Measurements from ENCODE around the gene NEDD9. TPM values are rescaled to one million over a fixed set of nuclear protein-coding genes. Genes with fewer than 3 reads are reported as not detected.

NEDD9 gene
- total RNA-seq, 1 experiment from 2014 or later = 0.17 TPM

DNA sequence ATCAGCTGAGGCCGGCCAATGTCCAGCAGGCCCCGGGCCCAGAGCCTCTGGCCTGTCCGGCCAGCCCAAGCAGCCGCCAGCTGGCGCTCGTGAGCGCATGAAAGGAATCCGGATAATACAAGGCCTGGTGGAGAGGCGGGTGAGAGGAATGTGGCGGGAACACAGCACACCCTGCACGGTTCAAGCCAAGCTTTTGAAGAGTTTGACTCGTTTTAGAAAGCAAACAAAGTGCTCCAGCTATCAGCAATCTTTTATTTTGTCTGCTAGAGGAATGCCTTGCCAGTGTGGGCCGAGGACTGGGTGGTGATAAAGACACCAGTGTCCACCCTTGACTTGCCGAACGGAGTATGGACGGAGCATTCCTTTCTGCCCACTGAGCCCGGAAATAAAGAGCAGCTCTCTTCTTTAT, 9.3 kb upstream of the NEDD9 start:
- Histone ChIP-seq H3K9me2 (ENCODE audit: insufficient read depth) (no peaks in the 10 kb centered on the region), H3K27me3 (ENCODE audit: insufficient read depth, low read length) (no peaks in the 10 kb centered on the region), H3K4me3 (replicated peaks in 1 of 2; ENCODE audit: low read depth in 1 of 2, low read length in 2 of 2) (no peak overlapping the region), H3K9ac (ENCODE audit: low read length) (no peak overlapping the region), H3K9me3 (ENCODE audit: control insufficient read depth in 1 of 2, insufficient read depth in 1 of 2, low read depth in 1 of 2, low read length in 2 of 2) (no peaks in the 10 kb centered on the region), H3K27ac (ENCODE audit: low read depth, low read length) (no peak overlapping the region), H2AFZ (ENCODE audit: low read depth, low read length, poor library complexity, severe bottlenecking) (no peak overlapping the region), H3K4me1 (ENCODE audit: control insufficient read depth in 1 of 2, insufficient read depth in 2 of 2, low read length in 2 of 2) (no peaks in the 10 kb centered on the region), H3K4me2 (ENCODE audit: low read length) (no peak overlapping the region), H3K79me2 (ENCODE audit: insufficient read depth, low read length) (no peaks in the 10 kb centered on the region), H4K20me1 (ENCODE audit: insufficient read depth) (no peaks in the 10 kb centered on the region), H3K36me3 (ENCODE audit: control insufficient read depth in 1 of 2, insufficient read depth in 2 of 2, low read length in 2 of 2) (no peaks in the 10 kb centered on the region)
- TF ChIP-seq, protein P1, sequence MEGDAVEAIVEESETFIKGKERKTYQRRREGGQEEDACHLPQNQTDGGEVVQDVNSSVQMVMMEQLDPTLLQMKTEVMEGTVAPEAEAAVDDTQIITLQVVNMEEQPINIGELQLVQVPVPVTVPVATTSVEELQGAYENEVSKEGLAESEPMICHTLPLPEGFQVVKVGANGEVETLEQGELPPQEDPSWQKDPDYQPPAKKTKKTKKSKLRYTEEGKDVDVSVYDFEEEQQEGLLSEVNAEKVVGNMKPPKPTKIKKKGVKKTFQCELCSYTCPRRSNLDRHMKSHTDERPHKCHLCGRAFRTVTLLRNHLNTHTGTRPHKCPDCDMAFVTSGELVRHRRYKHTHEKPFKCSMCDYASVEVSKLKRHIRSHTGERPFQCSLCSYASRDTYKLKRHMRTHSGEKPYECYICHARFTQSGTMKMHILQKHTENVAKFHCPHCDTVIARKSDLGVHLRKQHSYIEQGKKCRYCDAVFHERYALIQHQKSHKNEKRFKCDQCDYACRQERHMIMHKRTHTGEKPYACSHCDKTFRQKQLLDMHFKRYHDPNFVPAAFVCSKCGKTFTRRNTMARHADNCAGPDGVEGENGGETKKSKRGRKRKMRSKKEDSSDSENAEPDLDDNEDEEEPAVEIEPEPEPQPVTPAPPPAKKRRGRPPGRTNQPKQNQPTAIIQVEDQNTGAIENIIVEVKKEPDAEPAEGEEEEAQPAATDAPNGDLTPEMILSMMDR (IDR thresholded peaks at IDR 0.05 in 2 of 3, conservative IDR thresholded peaks at IDR 0.05 in 1 of 3; ENCODE audit: borderline replicate concordance in 1 of 3, insufficient read depth in 1 of 3, low read depth in 2 of 3, low read length in 2 of 3) = peak; percentile 38 to 76 (median 63); a peak in 5 of 6 replicates
- TF ChIP-seq RAD21 (IDR thresholded peaks at IDR 0.05; ENCODE audit: low read depth) (peak; percentile 45), POLR2A (IDR thresholded peaks at IDR 0.05; ENCODE audit: borderline replicate concordance, extremely low read depth, insufficient read depth, insufficient read length) (no peak), ZFX (IDR thresholded peaks at IDR 0.05) (no peak), SP1 (IDR thresholded peaks at IDR 0.05; ENCODE audit: low read depth) (no peak), CBX3 (IDR thresholded peaks at IDR 0.05; ENCODE audit: low read depth) (no peak), JUND (IDR thresholded peaks at IDR 0.05) (no peak), EZH2phosphoT487 (IDR thresholded peaks at IDR 0.05; ENCODE audit: borderline replicate concordance) (no peak)
- ChIA-PET CTCF (no interaction called here), POLR2A (no interaction called here), RAD21 (ENCODE audit: low non-redundant PET in 1 of 2, low total read pairs in 2 of 2, uncharacterized antibody in 2 of 2, unreplicated experiment in 2 of 2) (no interaction called here)
- intact Hi-C loops (cut with micrococcal nuclease) = loop anchor here (1.0 kb wide), 1 partner anchor 255 kb away; no protein-coding TSS in a partner anchor
- no peak for DNase-seq (ENCODE audit: low read depth, low spot score)
- BruUV-seq (replicated peaks) = no TSS peak
- peak; percentile 96 for ATAC-seq

DNA sequence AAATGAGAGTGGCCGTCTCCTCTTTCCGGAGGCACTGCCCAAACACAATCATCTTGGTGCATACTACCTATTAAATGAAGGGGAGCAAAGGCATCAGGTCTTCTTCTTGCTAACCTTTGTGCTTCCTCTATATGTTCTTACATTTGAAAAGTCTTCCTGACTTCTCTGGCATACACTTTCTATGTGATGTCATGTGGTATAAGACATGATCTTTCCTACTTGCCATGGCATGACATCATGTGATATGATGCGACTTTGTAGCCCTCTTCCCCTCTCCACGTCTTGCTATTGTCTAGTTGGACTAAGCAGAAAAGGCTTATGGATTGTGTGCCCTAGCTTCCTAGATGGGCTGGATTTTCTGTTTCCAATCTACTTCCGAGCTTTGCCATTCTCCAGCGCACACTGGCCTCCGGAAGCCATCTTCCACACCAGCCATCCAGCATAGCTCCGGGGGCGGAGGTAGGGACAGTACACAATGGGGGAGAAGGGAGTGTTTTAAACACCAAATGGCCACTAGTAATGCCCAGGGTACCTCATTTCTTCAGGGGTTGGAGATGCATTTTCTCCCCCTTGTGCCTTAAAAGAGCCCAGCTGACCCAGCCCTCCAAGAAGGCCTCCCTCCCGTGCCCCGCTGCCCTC, 8.8 kb upstream of the NEDD9 start:
- Histone ChIP-seq H3K9me3 (ENCODE audit: control insufficient read depth in 1 of 2, insufficient read depth in 1 of 2, low read depth in 1 of 2, low read length in 2 of 2) (no peaks in the 10 kb centered on the region), H3K27ac (ENCODE audit: low read depth, low read length) (no peak overlapping the region), H2AFZ (ENCODE audit: low read depth, low read length, poor library complexity, severe bottlenecking) (no peak overlapping the region), H3K27me3 (ENCODE audit: insufficient read depth, low read length) (no peaks in the 10 kb centered on the region), H3K9me2 (ENCODE audit: insufficient read depth) (no peaks in the 10 kb centered on the region), H3K4me3 (replicated peaks in 1 of 2; ENCODE audit: low read depth in 1 of 2, low read length in 2 of 2) (no peak overlapping the region), H3K4me2 (ENCODE audit: low read length) (no peak overlapping the region), H3K36me3 (ENCODE audit: control insufficient read depth in 1 of 2, insufficient read depth in 2 of 2, low read length in 2 of 2) (no peaks in the 10 kb centered on the region), H3K9ac (ENCODE audit: low read length) (no peak overlapping the region), H4K20me1 (ENCODE audit: insufficient read depth) (no peaks in the 10 kb centered on the region), H3K79me2 (ENCODE audit: insufficient read depth, low read length) (no peaks in the 10 kb centered on the region), H3K4me1 (ENCODE audit: control insufficient read depth in 1 of 2, insufficient read depth in 2 of 2, low read length in 2 of 2) (no peaks in the 10 kb centered on the region)
- peak; percentile 40; the same call in 1 of the 2 replicates for ATAC-seq
- ChIA-PET CTCF (no interaction called here), POLR2A (no interaction called here), RAD21 (ENCODE audit: low non-redundant PET in 1 of 2, low total read pairs in 2 of 2, uncharacterized antibody in 2 of 2, unreplicated experiment in 2 of 2) (no interaction called here)
- no TSS peak for BruUV-seq (replicated peaks)
- no peak for DNase-seq (ENCODE audit: low read depth, low spot score)
- intact Hi-C loops (cut with micrococcal nuclease) = loop anchor here (1.0 kb wide), 1 partner anchor 255 kb away; no protein-coding TSS in a partner anchor
- TF ChIP-seq JUND (IDR thresholded peaks at IDR 0.05) (no peak), TCF7L2 (IDR thresholded peaks at IDR 0.05; ENCODE audit: borderline replicate concordance, extremely low read depth, insufficient read depth, insufficient read length) (no peak), SRF (IDR thresholded peaks at IDR 0.05; ENCODE audit: low read depth) (no peak), CBX3 (IDR thresholded peaks at IDR 0.05; ENCODE audit: low read depth) (no peak), ZNF274 (IDR thresholded peaks at IDR 0.05; ENCODE audit: low read depth, low read length) (no peak), EGR1 (IDR thresholded peaks at IDR 0.05; ENCODE audit: low read depth) (no peak), EZH2phosphoT487 (IDR thresholded peaks at IDR 0.05; ENCODE audit: borderline replicate concordance) (no peak)
- TF ChIP-seq, protein P2, sequence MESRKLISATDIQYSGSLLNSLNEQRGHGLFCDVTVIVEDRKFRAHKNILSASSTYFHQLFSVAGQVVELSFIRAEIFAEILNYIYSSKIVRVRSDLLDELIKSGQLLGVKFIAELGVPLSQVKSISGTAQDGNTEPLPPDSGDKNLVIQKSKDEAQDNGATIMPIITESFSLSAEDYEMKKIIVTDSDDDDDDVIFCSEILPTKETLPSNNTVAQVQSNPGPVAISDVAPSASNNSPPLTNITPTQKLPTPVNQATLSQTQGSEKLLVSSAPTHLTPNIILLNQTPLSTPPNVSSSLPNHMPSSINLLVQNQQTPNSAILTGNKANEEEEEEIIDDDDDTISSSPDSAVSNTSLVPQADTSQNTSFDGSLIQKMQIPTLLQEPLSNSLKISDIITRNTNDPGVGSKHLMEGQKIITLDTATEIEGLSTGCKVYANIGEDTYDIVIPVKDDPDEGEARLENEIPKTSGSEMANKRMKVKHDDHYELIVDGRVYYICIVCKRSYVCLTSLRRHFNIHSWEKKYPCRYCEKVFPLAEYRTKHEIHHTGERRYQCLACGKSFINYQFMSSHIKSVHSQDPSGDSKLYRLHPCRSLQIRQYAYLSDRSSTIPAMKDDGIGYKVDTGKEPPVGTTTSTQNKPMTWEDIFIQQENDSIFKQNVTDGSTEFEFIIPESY (IDR thresholded peaks at IDR 0.05; ENCODE audit: extremely low read depth, insufficient replicate concordance, low read length) = no peak
- TF ChIP-seq, protein P1 (IDR thresholded peaks at IDR 0.05 in 2 of 3, conservative IDR thresholded peaks at IDR 0.05 in 1 of 3; ENCODE audit: borderline replicate concordance in 1 of 3, insufficient read depth in 1 of 3, low read depth in 2 of 3, low read length in 2 of 3) = no peak

Data from HCT116 (cell line).